LNCaP clone FGC (cell line): Measurements from ENCODE around the gene LRRN2.
A peak's percentile ranks its signal among the peaks of the same experiment; 100 is the strongest.

Experiments
- DNase-seq: peaks from one replicate; pipeline ENCODE4 v3.0.0-alpha.2; 2011; ENCODE audit warnings: low read depth
- H3K4me3 ChIP-seq: 2 replicates; pipeline ENCODE4 v1.5.1; 2011; ENCODE audit warnings: mild to moderate bottlenecking, low read depth, low read length, control low read depth
- TF ChIP-seq, protein P1 (sequence below): IDR thresholded peaks from 2 replicates; pipeline ENCODE4 v1.5.1; 2012; ENCODE audit warnings: mild to moderate bottlenecking; ENCODE audit not compliant: control insufficient read depth, insufficient read depth; ENCODE audit errors: extremely low read depth

Gene LRRN2

DNA sequence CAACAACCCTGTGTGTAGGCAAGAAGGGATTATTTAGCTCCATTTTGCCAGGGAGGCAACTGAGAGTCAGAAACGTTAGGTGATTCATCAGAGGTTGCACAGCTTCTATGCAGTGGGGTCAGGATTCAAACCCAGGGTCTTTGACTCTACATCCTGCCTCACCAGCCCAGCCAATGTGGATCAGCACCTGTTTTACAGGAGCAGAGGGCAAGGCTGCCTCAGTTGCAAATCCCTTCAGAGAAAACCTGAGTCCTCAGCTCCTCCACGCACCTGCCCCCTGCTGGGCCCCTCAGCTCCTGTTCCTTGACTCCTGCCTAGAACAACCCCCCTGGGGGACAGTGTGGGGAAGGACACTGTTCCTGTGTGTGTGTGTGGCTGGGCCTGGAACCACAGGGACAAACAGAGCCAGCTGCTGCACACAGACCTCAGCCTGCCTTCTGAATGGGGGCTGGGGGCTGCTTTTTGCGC lies 61.6 kb downstream of the LRRN2 start:
- TF ChIP-seq, protein P1, sequence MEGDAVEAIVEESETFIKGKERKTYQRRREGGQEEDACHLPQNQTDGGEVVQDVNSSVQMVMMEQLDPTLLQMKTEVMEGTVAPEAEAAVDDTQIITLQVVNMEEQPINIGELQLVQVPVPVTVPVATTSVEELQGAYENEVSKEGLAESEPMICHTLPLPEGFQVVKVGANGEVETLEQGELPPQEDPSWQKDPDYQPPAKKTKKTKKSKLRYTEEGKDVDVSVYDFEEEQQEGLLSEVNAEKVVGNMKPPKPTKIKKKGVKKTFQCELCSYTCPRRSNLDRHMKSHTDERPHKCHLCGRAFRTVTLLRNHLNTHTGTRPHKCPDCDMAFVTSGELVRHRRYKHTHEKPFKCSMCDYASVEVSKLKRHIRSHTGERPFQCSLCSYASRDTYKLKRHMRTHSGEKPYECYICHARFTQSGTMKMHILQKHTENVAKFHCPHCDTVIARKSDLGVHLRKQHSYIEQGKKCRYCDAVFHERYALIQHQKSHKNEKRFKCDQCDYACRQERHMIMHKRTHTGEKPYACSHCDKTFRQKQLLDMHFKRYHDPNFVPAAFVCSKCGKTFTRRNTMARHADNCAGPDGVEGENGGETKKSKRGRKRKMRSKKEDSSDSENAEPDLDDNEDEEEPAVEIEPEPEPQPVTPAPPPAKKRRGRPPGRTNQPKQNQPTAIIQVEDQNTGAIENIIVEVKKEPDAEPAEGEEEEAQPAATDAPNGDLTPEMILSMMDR, result no peak
- no peak overlapping the region for H3K4me3 ChIP-seq
- no peak for DNase-seq

DNA sequence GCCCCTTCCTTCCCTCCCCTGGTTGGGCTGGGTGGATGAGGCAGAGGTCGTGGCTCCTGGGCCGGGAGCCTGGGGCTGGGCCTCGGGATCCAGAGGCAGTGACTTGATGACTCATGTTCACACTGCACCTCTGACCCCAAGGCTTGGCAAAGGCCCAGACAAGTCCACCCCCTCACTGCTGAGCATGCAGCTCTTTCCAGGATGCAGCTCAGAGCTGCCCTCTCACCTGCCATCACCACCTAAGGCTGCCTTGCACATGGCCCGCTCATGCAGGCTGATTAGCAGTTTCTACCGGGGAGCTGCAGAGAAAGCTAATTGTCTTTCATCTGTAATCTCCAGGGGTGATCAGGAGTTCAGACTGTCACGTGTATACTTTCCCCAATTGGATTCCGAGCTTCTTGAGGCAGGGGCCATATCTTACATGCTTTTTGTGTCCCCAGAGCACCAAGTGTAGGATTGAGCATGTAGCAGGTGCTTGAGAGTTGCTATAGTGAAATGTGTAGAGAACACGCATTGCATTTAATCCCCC lies 62.1 kb downstream of the LRRN2 start:
- no peak overlapping the region for H3K4me3 ChIP-seq
- no peak for DNase-seq
- TF ChIP-seq, protein P1, result no peak

DNA sequence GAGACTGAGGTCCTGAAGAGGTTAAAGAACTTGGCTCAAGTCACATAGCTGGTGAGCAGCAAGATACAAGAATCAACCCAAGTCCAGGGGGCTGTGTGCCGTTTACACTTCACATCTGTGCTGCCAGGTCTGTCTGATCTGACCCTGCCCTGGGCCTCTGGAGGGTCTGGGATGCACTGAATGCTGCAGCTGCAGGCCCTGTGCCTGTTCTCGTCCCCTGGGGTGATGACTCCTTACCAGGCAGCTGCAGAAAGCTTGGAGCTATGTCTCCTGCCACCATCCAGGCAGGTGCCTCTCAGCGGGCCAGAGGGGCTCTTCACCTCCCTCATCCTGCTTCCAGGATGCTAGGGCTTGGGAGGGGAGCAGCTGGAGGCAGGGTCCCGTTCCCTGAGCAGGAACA lies 63.5 kb downstream of the LRRN2 start:
- TF ChIP-seq, protein P1, result no peak
- DNase-seq, result no peak
- H3K4me3 ChIP-seq, result no peak overlapping the region

DNA sequence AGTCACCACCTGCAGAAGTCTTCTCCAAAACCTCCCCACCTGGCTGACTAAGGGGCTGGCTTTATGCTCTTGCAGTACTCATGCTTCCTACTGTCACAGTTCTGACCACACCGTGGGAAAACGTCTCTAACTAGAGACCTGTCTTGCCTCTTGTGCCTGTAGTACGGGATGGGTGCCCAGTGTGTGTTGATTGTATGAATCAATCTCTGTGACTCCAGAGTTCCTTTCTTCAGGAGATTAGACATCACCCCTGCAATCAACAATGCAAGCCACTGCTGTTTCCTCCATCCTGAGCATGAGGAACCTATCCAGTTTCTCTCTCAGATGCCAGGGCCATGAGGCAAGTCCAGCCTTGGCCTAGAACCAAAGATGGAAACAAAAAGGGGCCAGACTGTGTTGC lies 64.1 kb downstream of the LRRN2 start:
- H3K4me3 ChIP-seq, result no peak overlapping the region
- DNase-seq, result no peak
- TF ChIP-seq, protein P1, result no peak

DNA sequence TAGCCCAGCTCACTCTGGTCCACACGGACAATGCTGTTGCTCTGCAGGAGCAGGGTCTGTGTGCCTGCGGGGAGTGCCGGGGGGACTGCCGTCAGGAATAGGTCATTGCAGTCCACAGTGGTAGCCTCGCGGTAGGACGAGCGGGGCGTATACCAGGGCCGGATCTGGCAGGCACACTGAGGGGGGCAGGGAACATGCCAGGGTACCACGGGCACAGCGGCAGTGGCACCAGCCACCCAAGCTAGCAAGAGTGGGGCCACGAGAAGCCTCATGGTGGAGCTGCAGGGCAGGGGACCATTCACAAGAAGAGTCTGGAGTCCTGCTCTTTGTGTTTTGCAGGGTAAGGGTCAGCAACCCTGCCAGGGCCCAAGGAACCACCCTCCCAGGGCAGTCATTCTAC lies 65.8 kb downstream of the LRRN2 start:
- no peak for DNase-seq
- TF ChIP-seq, protein P1, result 0 out of 2 replicates have a peak, but pooled peaks have one; percentile 2
- no peak overlapping the region for H3K4me3 ChIP-seq

DNA sequence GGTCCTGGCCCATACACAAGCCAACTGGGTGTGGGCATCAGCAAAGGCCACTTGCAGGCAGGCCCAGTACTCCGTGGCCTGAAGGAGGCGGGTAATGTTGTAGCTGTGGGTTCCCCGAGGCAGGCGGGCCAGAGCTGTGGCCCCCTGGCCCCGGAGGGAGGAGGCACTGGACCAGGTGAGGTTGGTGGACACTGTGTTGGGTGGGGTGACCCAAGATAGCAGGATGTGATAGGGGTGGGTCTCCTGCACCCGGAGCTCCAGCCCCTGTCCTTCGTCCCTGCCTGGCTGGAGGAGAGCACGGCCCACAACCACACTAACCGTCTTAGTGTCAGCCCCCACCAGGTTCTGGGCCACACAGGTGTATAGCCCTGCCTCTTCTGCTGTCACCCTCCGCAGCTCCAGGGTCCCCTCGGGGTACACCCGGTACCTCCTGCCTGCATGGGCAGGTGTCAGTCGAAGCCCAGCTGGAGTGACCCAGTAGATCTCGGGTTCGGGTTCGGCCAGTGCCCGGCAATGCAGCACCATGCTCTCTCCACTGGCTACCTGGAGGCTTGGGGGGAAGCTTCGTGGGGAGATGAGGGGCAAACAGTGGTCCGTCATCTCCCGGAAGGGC lies 67.3 kb downstream of the LRRN2 start:
- TF ChIP-seq, protein P1, result no peak
- no peak overlapping the region for H3K4me3 ChIP-seq

More for the DNA sequence above, 67.3 kb downstream of the LRRN2 start:
- no peak for DNase-seq
